HG03108 (cell line): Measurements from ENCODE around the gene TMPRSS2.

Experiments
- ATAC-seq: cut with Tn5 transposase; IDR thresholded peaks from one replicate; pipeline ENCODE4 v1.9.1; 2021; ENCODE audit warnings: moderate library complexity; ENCODE audit not compliant: unreplicated experiment

TMPRSS2 gene

DNA sequence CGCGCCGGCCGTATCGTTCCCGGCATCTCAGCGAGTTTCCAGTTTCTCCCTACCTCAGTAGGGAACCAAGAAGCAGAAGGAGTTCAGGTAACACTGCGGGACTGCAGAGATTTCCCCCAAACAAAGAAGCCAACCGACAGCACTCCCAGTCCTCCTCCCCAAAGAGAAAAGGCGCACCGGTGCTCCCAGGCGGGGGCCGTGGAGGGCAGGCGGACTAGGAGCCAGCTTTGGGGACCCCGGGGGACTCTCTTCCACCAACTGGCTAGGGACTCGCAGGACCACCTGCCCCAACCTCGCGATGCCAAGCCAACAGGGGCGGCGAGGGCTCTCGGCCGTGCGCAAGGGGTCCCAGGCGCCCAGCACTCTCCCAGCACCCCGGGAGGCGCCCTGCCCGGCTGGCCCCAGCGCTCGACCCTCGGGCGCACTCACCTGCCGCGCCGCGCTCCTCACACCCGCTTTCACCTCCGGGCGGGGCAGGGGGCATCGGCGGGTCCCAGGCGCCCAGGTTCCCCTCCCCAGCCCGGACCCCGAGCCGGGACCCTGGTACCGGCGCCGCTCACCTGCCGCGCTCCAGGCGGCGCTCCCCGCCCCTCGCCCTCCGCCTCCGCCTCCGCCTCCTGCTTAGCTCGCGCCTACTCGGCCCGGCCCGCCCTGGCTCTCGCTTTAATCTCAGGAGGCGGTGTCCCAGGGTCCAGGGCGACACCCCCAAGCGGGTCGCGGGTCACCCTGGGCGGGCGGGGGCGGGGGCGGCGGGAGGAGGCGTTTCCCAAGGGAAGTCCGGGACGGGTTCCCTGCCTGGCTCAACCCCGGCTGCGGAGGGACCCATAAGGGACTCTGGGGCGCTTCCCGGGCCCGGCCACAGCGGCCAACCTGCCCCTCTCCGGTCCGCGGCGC, at the start of gene TMPRSS2:
TSS of gene TMPRSS2 (minus strand) at position 638 of the 894 bp plus-strand sequence. CDS start 10,025 bp downstream, outside the sequence.
- no peak for ATAC-seq

- no peak for ATAC-seq
Measured at GRCh38 chr21:41555057-41555456, 47.1 kb upstream of the TMPRSS2 start.

GRCh38 chr21:41552254-41552653, 44.3 kb upstream of the TMPRSS2 start:
- ATAC-seq, result no peak

DNA sequence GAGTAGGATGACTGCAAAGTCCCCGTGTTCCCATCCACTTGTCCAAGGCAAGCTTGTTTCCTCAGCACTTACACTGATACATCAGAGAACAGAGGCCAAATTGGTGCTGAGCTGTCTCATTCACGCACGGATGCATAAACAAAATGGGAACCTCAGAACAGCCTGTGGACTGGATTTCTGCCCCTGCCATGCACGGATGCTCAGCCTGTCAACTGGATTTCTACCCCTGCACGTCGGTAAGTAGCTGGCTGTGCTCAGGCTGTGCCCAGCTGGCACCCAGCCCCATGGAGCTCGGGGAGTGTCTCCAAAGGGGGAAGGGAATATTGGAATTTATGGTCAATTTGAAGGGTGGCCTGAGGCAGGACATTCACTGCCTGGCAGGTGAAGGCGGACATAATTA, 40.8 kb upstream of the TMPRSS2 start:
- ATAC-seq, result no peak

GRCh38 chr21:41547111-41547510, 39.2 kb upstream of the TMPRSS2 start:
- ATAC-seq, result no peak

DNA sequence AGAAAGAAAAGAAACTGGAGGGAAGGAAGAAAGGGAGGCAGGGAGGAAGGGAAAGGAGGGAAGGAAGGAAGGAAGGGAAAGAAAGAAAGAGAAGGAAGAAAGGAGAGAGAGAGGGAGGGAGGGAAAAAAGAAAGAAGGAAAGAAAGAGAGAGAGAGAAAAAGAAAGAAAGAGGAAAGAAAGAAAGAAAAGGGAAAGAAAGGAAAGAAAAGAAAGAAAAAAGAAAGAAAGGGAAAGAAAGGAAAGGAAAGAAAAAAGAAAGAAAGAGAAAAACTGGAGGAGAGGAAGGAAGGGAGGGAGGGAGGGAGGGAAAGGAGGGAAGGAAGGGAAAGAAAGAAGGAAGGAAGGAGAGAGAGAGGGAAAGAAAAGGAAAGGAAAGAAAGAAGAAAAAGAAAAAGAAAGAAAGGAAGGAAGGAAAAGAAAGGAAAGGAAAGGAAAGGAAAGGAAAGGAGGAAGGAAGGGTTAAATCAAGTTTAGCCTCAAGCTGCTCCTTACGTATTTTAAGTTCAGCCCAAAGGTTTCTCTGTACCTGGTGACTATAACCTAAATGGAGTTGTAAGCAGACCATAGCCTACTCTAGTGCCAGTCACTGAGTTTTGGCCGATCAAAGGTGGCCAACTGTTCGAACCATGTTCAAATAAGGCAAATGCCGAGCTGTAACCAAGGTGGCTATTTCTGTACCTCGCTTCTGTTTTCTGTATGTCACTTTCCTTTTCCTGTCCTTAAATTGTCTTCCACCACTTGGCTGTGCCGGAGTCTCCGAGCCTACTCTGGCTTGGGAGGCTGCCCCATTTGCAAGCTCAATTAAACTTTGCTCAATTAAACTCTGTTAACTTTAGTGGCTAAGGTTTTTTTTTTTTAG, 37.8 kb upstream of the TMPRSS2 start:
- ATAC-seq, result no peak

DNA sequence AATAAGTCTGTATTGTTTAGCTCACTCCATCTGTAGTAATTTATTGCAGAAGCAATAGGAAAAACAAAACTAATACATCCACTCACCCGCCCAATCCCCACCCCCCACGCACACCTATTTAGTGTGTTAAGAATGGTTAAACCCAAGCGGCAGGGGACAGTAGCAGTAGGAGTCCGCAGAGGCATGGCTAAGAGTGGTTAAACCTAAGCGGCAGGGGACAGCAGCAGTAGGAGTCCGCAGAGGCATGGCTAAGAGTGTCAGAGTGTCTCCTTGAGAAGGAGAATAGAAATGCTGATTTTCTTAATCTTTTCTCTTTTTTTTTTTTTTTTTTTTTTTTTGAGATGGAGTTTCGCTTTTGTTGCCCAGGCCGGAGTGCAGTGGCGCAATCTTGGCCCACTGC, 34.8 kb upstream of the TMPRSS2 start:
- no peak for ATAC-seq

GRCh38 chr21:41537356-41537755, 29.4 kb upstream of the TMPRSS2 start:
- no peak for ATAC-seq

GRCh38 chr21:41536827-41537103, 28.8 kb upstream of the TMPRSS2 start:
- no peak for ATAC-seq

DNA sequence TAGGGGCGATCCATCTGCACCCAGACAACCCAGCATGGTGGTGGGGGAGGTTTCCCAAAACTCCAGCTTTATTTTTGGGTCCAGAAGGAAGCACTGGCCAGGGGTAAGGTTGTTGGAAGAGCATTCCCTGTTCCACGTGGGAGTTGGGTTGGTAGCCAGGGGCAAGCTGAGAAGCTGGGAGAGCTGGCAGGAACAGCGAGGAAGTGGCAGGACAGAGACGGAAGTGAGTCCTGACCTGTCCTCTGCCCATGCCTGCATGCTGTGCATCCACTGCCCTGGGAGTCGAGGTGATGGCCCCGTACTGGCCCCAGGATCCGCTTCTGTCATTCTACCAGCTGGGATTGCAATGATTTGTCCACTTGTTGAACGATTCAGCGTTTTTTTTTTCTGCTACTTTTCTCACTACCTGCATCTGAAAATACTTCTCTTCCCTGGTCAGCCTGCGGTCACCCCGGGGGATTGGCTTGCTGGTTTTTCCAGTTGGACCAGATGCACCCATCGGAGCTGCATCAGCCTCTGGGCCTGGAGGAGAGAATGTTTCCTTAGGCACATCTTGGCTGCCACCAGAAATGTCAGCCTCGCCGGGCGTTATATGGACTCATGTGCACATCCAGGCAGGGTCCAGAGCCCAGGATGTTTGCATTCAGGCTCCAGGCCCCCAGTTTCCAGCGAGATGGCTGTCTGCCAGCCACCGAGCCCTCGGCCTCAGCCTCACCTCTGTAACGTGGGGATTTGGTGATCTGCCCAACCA, 28.3 kb upstream of the TMPRSS2 start:
- no peak for ATAC-seq

GRCh38 chr21:41530366-41530765, 22.4 kb upstream of the TMPRSS2 start:
- no peak for ATAC-seq

- ATAC-seq, result no peak
Measured at GRCh38 chr21:41529769-41530168, 21.8 kb upstream of the TMPRSS2 start.

GRCh38 chr21:41526478-41527087, 18.6 kb upstream of the TMPRSS2 start:
- ATAC-seq, result no peak

DNA sequence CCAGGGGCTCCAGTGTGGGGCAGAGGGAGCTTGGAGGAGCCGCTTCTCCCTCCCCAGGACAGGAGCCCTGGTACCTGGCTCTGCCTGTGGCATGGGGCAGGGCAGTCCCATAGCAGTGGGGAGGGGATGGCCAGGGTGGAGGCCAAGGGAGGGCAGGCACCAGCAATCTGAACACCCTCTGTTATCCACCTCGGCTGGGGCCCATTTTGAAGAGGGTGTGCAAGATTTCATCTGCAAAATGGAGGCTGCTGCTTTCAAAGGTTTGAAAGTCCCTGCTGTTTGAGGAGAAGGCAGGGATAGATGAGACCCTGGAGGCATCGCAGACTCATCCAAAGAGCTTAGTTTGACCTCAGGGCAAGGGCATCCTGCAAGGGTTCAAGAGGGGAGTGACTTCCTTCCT, 15.2 kb upstream of the TMPRSS2 start:
- no peak for ATAC-seq

GRCh38 chr21:41521489-41522027, 13.6 kb upstream of the TMPRSS2 start:
- no peak for ATAC-seq

DNA sequence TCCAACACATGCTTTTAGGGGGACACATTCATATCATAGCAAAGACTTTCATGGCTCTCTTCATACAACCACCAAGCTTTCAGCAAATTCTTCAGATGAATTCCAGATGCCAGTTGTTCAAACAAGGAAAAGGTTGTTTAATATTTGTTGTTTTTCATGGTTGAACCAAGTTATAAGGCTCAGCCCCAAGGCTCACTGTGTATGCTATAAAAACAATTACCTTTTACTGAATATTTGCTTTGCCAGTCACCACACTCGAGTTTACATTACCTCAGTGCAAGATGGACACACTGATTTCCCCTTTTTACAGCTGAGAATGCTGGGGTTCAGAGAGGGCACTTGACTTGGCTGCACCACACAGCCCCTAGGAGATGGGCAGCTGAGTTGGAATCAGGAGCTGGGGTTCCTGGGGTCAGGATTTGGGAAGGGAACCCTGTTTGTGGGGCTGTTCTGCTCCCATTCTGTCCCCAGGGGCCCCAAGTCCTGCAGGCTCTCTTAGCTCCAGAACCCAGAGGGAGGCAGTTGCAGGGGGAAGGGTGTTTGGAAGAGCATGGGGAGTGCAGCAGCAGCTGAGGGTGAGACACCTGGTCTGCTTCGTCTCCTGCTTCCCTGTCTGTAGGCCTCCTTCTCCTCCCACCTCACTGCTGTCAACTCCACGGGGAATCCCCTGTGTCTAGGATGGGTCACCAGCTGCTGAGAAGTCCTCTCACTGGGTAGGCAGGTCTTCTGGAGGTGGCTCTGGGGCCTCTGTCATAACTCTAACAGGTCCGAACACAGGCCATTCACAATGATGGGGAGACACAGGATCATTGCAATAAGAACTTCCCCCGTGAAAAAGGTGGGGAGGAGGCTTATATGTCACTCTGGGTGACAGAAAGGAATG, 12.8 kb upstream of the TMPRSS2 start:
- no peak for ATAC-seq

DNA sequence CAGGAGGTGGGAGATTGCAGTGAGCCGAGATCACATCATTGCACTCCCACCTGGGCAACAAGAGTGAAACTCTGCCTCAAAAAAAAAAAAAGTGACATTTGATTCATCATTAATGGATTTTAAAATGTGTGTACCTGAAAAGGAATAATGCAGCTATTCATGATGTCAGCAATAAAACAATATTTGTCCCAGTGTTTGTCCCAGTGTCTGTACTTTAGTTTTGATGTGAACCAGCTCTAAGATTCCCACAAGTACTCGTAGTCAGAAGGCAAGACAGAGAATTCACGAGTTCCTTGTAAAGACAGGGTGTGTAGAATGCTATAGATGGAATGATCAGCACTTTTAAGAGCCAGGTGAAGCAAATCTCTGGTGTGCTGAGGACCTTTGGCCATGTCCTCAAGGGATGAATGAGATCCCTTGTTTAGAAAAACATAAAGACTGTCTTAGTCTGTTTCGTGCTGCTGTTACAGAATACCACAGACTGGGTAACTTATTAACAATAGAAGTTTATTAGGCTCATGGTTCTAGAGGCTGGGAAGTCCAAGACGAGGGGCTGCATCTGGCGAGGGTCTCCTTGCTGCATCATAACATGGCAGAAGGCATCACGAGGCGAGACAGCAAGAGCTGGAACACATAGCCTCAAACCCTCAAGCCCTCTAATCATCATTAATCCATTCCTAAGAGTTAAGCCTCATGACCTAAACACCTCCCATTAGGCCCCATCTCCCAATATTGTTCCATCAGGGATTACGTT, 12.0 kb upstream of the TMPRSS2 start:
- no peak for ATAC-seq

GRCh38 chr21:41518757-41519156, 10.8 kb upstream of the TMPRSS2 start:
- ATAC-seq, result no peak

GRCh38 chr21:41511858-41512257, 3.9 kb upstream of the TMPRSS2 start:
- no peak for ATAC-seq
